GM12875 (cell line): ENCODE measurements around the gene ADAMTS6.
A peak's percentile ranks its signal among the peaks of the same experiment; 100 is the strongest.

ENCODE experiments used
- H3K4me3 ChIP-seq: one replicate; pipeline ENCODE4 v1.5.1; 2011; ENCODE audit warnings: low read depth, low read length, control low read depth
- TF ChIP-seq, protein P1 (sequence below): IDR thresholded peaks from 2 replicates; pipeline ENCODE4 v1.5.1; 2011; ENCODE audit warnings: low read depth, mild to moderate bottlenecking, control low read depth, inconsistent platforms, low read length, moderate library complexity, borderline replicate concordance; ENCODE audit not compliant: insufficient read depth

ADAMTS6 gene

DNA sequence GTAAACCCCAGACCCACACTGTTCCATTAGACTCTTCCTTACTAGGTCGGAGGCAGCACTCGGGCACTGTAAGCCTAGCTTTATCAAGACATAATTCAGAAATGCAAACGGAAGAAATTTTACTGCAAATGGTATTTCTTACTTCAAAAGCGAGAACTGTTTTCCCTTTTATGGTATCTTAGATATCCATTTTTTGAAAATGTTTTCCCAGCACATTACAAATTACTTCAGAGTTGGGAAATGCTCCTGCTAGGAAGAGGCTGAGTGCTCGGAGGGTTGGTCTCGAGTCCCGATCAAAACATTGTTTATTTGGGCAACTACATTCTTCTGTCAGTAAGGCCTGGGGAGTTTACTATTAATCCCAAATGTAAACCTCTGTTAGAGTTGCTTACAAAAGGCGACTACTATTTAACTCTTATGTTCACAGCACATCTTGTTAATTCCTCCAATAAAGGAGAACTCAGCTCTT is 380.1 kb downstream of the ADAMTS6 start:
- no peak overlapping the region for H3K4me3 ChIP-seq

DNA sequence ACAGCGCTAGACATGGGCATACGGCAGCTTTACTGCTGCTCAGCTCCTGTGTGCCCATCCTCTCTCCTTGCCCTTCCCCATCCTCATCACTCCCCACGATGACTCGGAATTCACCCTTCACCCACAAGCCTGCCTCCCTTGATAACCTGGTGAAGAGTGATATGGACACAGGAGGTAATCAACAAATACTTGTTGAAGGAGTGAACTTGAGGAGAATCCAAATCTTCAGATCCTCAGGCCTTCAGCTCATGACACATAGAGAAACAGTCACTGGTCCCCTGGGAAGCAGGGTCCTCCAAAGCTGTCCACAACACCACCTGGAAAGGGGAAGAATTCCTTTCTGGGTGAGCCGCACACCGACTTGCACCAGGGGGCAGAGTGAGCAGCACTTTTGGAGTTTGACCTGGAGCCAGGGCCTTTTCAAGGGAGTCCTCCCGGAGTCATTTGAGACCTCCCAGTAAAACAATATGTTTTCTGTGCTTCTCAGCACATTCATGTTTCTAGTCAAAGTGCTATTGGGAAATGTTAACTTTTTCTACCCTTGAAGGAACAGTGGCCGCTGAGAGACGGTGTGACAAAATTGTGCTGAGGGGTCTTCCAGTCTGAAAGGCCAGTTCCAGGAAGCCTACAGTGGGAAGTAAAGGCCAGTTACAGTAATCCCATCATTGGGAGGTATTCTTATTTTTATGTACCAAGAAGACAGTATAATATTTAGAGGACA is 380.6 kb downstream of the ADAMTS6 start:
- TF ChIP-seq, protein P1, sequence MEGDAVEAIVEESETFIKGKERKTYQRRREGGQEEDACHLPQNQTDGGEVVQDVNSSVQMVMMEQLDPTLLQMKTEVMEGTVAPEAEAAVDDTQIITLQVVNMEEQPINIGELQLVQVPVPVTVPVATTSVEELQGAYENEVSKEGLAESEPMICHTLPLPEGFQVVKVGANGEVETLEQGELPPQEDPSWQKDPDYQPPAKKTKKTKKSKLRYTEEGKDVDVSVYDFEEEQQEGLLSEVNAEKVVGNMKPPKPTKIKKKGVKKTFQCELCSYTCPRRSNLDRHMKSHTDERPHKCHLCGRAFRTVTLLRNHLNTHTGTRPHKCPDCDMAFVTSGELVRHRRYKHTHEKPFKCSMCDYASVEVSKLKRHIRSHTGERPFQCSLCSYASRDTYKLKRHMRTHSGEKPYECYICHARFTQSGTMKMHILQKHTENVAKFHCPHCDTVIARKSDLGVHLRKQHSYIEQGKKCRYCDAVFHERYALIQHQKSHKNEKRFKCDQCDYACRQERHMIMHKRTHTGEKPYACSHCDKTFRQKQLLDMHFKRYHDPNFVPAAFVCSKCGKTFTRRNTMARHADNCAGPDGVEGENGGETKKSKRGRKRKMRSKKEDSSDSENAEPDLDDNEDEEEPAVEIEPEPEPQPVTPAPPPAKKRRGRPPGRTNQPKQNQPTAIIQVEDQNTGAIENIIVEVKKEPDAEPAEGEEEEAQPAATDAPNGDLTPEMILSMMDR, result peak; percentile 65; the same call in 1 of the 2 replicates
- H3K4me3 ChIP-seq, result no peak overlapping the region

More for the DNA sequence above, 380.1 kb downstream of the ADAMTS6 start:
- TF ChIP-seq, protein P1, result no peak
